ENCODE measurements around the gene FAAP100.

DNA sequence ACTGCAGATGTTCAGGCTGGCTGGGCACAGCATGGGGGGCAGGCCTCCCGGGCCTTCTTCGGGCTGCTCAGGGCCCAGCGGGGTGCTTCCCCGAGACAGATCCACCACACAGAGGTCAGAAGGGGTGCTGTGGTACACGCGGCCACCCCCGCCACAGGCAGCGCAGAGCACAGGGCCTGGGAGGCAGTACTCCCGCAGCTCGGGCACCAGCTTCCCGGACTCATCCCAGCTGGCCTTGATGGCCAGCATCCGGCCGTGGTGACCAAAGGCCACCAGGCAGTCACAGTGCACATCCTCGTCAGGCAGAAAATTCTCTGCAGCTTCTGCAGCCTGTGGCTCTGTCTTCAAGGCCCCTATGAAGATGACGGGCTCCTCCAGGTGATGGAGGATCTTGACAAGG is 1.9 kb downstream of the FAAP100 start:
- TF ChIP-seq CTCF (IDR thresholded peaks at IDR 0.05; ENCODE audit: low read depth, low read length), result no peak
- no peak for TF ChIP-seq POLR2A (IDR thresholded peaks at IDR 0.05; ENCODE audit: extremely low read depth, insufficient read length)

Data from NB4 (cell line).